C4-2B (cell line): ENCODE results near the gene TANGO6.

Source experiments
- ZFX ChIP-seq: fragments of 450-650 bp; IDR thresholded peaks from 2 replicates; pipeline ENCODE4 v1.6.1; 2017
- TF ChIP-seq, protein P1 (sequence below): fragments of 450-650 bp; conservative IDR thresholded peaks from 2 replicates; pipeline ENCODE4 v1.5.1; 2017; ENCODE audit warnings: mild to moderate bottlenecking

DNA sequence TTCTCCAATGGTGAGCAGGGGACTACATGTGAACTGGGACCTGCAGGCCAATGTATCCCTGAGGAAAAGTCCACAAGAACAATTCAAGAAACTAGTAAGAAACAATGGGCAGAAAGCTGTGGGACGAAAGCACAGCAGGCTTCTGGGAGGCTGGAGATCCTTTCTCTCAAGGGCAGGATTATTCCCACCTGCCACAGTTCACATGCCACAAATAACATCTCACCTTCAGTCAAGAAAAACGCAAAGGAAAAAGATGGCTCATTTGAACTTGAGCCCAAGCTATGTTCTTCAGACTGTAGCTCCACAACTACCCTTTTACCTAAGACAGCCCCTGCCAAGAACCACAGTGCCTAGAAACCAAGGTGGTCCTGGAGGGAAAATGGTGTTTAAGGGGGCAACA, 275.1 kb downstream of the TANGO6 start:
- TF ChIP-seq, protein P1, sequence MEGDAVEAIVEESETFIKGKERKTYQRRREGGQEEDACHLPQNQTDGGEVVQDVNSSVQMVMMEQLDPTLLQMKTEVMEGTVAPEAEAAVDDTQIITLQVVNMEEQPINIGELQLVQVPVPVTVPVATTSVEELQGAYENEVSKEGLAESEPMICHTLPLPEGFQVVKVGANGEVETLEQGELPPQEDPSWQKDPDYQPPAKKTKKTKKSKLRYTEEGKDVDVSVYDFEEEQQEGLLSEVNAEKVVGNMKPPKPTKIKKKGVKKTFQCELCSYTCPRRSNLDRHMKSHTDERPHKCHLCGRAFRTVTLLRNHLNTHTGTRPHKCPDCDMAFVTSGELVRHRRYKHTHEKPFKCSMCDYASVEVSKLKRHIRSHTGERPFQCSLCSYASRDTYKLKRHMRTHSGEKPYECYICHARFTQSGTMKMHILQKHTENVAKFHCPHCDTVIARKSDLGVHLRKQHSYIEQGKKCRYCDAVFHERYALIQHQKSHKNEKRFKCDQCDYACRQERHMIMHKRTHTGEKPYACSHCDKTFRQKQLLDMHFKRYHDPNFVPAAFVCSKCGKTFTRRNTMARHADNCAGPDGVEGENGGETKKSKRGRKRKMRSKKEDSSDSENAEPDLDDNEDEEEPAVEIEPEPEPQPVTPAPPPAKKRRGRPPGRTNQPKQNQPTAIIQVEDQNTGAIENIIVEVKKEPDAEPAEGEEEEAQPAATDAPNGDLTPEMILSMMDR, result no peak
- no peak for TF ChIP-seq ZFX
